RPMI7951 (cell line): ENCODE data around the gene CD164. TPM values are rescaled to one million over a fixed set of nuclear protein-coding genes. Genes with fewer than 3 reads are reported as not detected.

Experiments
- total RNA-seq: library from RNA; depleted of rRNA; stranded (reverse); fragments of >200 nt; shearing (Covaris generic); gene quantifications from 2 replicates; pipeline ENCODE4 v1.2.3, GENCODE V29; 2014; rRNA removed

Gene CD164
- total RNA-seq, 1 experiment from 2014 or later: 382 TPM

Other genes starting within 250 kb of the CD164 start
- gene PPIL6, start 58.2 kb upstream of the CD164 start, total RNA-seq: 1.1 and 1.7 TPM in 2 replicates
- 11.2 and 11.5 TPM in 2 replicates for gene SMPD2, start 58.3 kb upstream of the CD164 start, total RNA-seq
- 19.9 and 22.3 TPM in 2 replicates for gene MICAL1, start 73.3 kb upstream of the CD164 start, total RNA-seq
- 7.9 and 8.4 TPM in 2 replicates for gene ZBTB24, start 100.8 kb upstream of the CD164 start, total RNA-seq